Dedifferentiated amniotic fluid mesenchymal stem cell (primary cell): Measurements from ENCODE around the gene KRTAP10-8.
"Not testable (repeated sequence)": the region's sequence is repeated elsewhere in the genome, so short reads cannot be mapped to it uniquely, and the experiment has no call there.

Experiments
- DNase-seq: peaks from one replicate; pipeline ENCODE4 v3.0.0-alpha.2; 2016; ENCODE audit errors: extremely low spot score

Gene KRTAP10-8

DNA sequence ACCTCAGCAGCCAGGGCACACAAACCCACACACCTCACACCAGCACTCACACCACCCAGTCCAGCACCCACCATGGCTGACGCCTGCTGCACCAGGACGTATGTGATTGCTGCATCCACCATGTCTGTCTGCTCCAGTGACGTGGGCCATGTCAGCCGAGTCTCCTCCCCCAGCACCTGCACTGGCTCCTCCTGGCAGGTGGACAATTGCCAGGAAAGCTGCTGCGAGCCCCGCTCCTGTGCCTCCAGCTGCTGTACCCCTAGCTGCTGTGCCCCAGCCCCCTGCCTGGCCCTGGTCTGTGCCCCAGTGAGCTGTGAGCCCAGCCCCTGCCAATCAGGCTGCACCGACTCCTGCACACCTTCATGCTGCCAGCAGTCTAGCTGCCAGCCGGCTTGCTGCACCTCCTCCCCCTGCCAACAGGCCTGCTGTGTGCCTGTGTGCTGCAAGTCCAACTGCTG, at the start of gene KRTAP10-8:
KRTAP10-8 (plus strand) TSS at position 51 of the 458 bp plus-strand sequence; CDS start at position 73, 22 bp downstream.
- DNase-seq, result no peak

- no peak for DNase-seq
Measured at GRCh38 chr21:44564099-44564498, 47.8 kb upstream of the KRTAP10-8 start.

GRCh38 chr21:44564886-44565598, 46.8 kb upstream of the KRTAP10-8 start:
- no peak for DNase-seq

GRCh38 chr21:44566403-44566802, 45.5 kb upstream of the KRTAP10-8 start:
- no peak for DNase-seq

- DNase-seq, result no peak
Measured at GRCh38 chr21:44567481-44568171, 44.3 kb upstream of the KRTAP10-8 start.

GRCh38 chr21:44568261-44568660, 43.6 kb upstream of the KRTAP10-8 start:
- no peak for DNase-seq

- DNase-seq, result no peak
Measured at GRCh38 chr21:44568667-44569556, 43.0 kb upstream of the KRTAP10-8 start.

DNA sequence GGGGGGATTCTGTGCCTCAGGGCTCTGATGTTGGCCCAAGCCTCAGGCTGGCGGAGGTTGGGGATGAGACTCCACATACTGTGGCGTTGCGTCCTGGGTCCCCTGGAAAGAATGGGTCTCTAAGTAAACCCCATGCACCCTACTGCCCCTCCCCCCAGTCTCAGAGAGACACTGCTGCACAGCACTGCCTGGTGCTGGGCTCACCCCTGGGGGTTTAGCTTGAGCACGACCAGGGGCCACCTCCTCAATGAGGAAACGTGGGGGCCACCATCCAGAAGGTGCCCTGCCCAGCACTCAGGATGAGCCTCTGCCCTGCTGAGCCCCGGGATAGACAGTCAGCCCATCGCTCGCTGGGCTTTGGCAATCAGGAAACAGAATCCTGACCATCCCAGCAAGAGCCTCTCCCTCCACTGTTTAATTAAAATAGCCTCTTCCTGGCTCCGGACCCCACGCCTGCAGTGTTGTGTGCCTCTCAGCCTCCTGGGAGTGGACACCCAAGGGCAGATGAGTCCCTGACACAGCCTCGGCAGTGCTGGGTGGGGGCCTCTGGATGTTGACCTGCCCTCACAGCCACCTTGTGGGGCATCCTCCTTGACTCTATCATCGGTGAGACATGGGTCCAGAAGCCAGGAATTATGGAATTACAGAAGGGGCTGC, 41.9 kb upstream of the KRTAP10-8 start:
- no peak for DNase-seq

- no peak for DNase-seq
Measured at GRCh38 chr21:44571296-44571695, 40.6 kb upstream of the KRTAP10-8 start.

GRCh38 chr21:44571844-44572782, 39.8 kb upstream of the KRTAP10-8 start:
- DNase-seq, result no peak

- DNase-seq, result no peak
Measured at GRCh38 chr21:44572959-44573583, 38.8 kb upstream of the KRTAP10-8 start.

- not testable (repeated sequence) for DNase-seq
Measured at GRCh38 chr21:44573630-44574456, 38.0 kb upstream of the KRTAP10-8 start, which contains the start of gene KRTAP10-4. TSS of gene KRTAP10-4 (plus strand) at chr21:44573729. CDS start at chr21:44573759, 30 bp downstream.

GRCh38 chr21:44574457-44575306, 37.2 kb upstream of the KRTAP10-8 start:
- no peak for DNase-seq

DNA sequence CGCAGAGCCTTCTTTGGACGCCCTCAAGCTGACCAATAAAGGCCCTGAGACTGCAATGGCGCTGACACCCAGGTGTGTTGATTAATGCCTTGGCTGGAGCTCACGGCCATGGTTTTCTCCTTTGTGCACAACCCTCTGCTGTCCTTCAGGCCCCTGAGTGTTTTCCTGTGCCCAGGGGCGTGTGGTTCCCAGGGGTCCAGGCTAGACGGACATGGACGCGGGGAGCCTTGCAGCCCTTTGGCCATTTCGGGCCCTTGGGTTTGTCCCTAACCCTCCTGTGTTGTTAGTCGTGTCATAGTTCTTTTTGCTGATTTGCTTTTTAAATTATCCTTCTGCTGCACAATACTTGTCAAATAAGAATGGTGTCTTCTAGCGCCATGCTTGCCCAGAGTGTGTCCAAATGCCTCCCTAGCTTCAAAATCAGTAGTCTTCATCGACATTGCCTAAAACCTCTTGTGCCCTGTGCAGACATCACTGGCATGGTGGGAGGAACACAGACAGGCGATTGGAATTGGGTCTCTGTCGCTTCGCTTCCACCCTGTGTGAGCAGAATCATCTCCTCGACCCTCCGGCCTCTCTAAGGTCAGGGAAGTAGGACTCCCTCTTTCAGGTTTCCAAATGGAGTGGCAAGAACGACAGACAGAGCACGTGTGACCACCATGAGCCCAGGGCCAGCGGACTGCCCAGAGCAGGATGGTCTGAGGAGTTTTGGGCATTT, 36.4 kb upstream of the KRTAP10-8 start:
- DNase-seq, result no peak

DNA sequence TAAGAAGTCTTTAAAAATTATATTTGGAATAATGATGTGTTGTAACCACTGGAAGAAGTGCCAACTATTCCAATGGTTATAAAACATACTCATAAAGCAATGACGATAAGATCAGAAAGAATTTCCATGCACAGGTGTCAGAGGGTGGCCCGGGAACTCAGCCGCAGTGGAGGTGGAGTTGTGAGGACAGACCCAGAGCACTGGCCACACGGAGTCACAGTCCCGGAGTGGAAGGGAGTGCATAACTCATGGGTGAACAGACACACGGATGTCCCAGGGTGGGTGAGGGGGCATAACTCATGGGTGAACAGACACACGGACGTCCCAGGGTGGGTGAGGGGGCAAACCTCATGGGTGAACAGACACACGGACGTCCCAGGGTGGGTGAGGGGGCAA, 35.9 kb upstream of the KRTAP10-8 start:
- DNase-seq, result no peak

GRCh38 chr21:44578371-44579055, 33.4 kb upstream of the KRTAP10-8 start:
- DNase-seq, result no peak
